HG03565 (cell line): ENCODE measurements around the gene TMEM129.

ENCODE experiments used
- ATAC-seq: cut with Tn5 transposase; IDR thresholded peaks from one replicate; pipeline ENCODE4 v1.9.1; 2021; ENCODE audit warnings: mild to moderate bottlenecking, moderate library complexity; ENCODE audit not compliant: unreplicated experiment

The TMEM129 gene

GRCh38 chr4:1745165-1745564 is 24.0 kb upstream of the TMEM129 start:
- no peak for ATAC-seq

DNA sequence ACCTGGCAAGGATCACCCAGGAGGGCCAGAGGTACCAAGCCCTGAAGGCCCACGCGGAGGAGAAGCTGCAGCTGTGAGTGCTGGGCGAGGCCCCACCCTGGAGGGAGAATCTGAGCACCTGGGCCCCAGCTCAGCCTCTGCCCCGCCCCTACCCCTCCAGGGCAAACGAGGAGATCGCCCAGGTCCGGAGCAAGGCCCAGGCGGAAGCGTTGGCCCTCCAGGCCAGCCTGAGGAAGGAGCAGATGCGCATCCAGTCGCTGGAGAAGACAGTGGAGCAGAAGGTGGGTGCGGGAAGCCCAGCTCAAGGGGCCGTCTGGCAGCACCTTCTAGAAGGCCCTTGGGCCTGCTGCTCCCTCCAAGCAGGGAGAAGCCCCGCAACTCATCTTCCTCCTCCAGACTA is 23.4 kb upstream of the TMEM129 start:
- ATAC-seq = no peak

- ATAC-seq = no peak
Observed at GRCh38 chr4:1743975-1744374, 22.9 kb upstream of the TMEM129 start.

DNA sequence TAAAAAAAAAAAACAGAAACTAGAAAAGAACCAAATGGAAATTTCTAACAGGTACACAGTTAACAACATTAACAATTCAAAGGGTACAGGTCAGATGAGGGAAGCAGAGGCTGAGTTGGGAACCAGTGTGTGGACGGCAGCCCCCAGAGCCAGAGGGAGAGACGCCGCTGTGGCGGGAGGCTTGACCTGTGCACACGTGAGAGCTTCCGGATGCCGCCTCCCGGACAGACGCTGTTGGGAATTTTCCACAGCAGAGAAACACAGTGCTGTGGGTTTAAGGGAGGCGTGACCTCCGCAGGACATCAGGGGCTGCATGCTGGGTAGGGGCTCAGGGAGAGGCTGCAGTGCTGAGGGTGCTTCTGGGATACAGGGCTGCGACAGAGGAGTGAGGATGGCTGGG is 22.4 kb upstream of the TMEM129 start:
- ATAC-seq = no peak

- ATAC-seq = no peak
Observed at GRCh38 chr4:1741208-1741607, 20.1 kb upstream of the TMEM129 start.

GRCh38 chr4:1740021-1740545 is 19.0 kb upstream of the TMEM129 start:
- ATAC-seq = no peak

GRCh38 chr4:1739358-1739757 is 18.2 kb upstream of the TMEM129 start:
- no peak for ATAC-seq

- ATAC-seq = no peak
Observed at GRCh38 chr4:1738410-1738809, 17.3 kb upstream of the TMEM129 start.

GRCh38 chr4:1737666-1738065 is 16.5 kb upstream of the TMEM129 start:
- ATAC-seq = no peak

GRCh38 chr4:1736812-1737211 is 15.7 kb upstream of the TMEM129 start:
- ATAC-seq = no peak

- no peak for ATAC-seq
Observed at GRCh38 chr4:1735215-1735614, 14.1 kb upstream of the TMEM129 start.

- no peak for ATAC-seq
Observed at GRCh38 chr4:1732911-1733310, 11.8 kb upstream of the TMEM129 start.

DNA sequence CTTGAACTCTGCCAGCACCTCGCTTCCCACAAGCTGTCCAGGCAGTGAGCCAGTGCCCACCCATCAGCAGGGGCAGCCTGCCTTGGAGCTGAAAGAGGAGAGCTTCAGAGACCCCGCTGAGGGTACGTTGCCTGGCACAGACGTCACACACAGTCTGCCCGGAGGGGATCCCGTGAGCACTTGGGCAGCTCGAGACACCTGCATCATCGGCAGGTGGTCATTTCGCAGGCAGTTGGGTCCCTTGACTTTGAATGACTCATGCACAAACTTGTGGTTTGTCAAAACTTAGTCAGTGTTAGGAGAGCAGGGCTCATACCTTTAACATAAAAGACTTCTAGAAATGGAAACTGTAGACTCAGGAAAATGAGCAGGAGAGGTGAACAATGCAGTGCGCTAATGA is 10.1 kb upstream of the TMEM129 start:
- ATAC-seq = no peak

GRCh38 chr4:1730532-1731135 is 9.5 kb upstream of the TMEM129 start:
- ATAC-seq = no peak

DNA sequence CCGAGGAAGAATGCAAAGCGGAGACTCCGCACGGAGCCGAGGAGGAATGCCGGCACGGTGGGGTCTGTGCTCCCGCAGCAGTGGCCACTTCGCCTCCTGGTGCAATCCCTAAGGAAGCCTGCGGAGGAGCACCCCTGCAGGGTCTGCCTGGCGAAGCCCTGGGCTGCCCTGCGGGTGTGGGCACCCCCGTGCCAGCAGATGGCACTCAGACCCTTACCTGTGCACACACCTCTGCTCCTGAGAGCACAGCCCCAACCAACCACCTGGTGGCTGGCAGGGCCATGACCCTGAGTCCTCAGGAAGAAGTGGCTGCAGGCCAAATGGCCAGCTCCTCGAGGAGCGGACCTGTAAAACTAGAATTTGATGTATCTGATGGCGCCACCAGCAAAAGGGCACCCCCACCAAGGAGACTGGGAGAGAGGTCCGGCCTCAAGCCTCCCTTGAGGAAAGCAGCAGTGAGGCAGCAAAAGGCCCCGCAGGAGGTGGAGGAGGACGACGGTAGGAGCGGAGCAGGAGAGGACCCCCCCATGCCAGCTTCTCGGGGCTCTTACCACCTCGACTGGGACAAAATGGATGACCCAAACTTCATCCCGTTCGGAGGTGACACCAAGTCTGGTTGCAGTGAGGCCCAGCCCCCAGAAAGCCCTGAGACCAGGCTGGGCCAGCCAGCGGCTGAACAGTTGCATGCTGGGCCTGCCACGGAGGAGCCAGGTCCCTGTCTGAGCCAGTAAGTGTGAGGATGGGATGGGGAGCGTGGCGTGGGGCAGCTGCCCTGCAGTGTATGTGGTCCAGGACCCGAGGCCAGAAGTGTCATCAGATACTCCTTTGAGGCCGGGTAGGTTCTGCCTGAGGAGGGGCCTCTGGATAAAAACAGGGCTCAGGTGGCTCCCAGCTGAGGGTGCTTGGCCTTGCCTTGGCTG is 7.2 kb upstream of the TMEM129 start:
- ATAC-seq = no peak

DNA sequence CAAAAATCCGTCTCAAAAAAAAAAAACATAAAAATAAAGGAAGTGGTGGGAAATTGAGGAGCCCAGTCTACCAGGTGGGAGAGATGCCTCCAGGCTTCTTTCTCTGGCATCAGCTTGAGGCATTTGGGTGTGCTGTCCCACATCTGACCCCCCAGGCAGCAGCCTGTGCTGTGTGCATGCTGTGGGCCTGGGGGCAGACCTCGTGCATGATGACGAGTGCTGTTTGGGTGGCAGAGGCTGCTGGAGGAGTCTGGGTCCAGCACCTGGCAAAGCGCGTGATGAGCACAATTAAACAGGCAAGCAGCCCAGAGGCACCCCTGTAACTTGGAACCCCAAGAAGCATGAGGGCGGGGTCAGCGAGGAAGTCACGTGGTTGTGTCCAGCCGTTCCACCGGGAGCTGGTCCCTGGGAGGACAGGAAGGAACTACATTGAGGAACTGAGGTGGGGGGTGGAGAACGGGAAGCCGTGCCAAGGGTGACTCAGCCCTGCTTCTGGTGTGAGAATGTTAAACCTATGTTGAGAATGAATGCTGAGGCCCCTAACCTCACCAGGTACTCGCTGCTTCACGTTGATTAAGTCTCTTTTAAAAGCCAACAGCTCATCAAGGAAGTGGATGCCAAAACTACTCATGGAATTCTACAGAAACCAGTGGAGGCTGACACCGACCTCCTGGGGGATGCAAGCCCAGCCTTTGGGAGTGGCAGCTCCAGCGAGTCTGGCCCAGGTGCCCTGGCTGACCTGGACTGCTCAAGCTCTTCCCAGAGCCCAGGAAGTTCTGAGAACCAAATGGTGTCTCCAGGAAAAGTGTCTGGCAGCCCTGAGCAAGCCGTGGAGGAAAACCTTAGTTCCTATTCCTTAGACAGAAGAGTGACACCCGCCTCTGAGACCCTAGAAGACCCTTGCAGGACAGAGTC is 6.3 kb upstream of the TMEM129 start:
- ATAC-seq = no peak

DNA sequence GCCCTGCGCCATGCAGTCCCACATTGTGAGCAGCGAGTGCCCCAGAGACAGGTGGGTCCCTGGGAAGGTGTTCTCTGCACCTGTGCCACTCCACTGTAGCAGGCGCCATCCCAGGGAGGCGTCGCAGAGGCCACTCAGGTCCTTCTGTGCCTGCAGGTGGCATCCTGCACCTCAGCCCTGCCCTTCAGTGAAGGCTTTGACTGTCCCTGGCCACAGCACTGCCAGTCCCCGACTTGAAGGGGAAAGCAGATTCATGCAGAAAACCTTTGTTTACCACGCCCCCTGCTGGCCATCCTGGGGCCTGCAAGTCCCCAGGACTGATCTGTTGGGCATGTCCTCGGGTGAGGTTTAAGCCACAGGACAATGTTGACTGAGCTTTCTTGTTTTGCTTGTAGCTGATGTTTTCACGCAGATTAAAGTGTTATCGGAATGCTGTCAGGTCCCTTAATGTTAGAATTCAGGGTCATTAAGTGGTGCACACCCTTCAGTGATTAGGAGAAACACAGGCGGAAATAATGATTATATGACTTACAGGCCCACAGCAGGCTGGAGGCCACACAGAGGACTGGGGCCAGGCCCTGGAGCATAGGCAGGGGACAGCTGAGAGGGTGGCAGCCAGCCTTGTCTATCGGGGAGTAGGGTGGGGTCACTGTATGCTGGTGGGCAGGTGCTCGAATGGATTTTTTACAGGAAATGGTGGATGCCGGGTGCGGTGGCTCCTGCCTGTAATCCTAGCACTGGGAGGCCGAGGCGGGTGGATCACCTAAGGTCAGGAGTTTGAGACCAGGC is 5.2 kb upstream of the TMEM129 start:
- ATAC-seq = no peak

GRCh38 chr4:1725521-1725920 is 4.4 kb upstream of the TMEM129 start:
- no peak for ATAC-seq

DNA sequence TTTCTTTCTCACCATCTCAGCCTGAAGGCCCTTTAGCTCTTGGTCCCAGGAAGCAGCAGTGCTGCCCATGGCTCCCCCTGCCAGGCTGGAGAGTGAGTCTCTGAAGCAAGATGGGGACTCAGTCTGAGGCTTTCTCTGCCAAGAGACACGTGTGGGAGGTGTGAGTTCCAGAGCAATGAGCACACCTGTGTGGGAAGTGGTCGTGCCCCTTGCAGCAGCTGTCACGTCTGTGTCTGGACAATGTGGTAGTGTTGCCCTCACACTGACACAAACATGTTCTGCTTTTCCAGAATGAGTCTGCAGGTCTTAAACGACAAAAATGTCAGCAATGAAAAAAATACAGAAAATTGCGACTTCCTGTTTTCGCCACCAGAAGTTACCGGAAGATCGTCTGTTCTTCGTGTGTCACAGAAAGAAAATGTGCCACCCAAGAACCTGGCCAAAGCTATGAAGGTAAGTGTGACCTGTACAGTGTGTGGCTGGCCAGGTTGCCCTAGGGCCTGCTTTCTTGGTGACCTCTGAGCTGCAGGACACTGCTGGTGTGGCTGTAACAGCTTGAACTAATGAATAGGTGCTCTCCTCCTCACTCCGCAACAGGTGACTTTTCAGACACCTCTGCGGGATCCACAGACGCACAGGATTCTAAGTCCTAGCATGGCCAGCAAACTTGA is 2.1 kb upstream of the TMEM129 start:
- no peak for ATAC-seq
